ENCODE measurements around the gene CDK11B.

The CDK11B gene

DNA sequence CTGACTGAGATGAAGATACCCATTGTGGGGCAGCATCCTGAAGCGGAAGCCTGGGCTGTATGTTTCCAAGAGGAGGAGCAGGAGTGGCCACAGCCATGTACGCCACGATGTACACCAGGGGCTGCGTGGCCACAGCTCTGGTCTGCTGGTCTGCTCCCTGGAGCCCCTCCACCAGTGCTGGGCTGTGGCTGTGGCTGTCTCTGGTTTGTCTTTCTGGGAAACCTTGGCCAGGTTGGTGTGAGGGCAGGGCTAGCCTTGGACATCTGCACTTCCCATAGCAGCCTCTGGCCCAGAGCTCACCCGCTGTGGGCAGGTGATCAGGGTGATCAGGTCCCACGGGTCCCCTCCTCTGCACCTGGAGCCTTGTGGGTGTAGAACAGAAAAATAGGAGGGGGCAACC is 40.9 kb downstream of the CDK11B start:
- no peak for TF ChIP-seq CTCF (IDR thresholded peaks at IDR 0.05; ENCODE audit: extremely low read depth, insufficient read depth, missing control alignments)
- in situ Hi-C loops (cut with MboI; ENCODE audit: low pct_unique_long_range_greater_than_20kb, low sequenced_read_pairs, unreplicated experiment) = no loop called here
- DNase-seq (ENCODE audit: low spot score) = no peak

GRCh38 chr1:1617516-1617915 is 41.3 kb downstream of the CDK11B start:
- in situ Hi-C loops (cut with MboI; ENCODE audit: low pct_unique_long_range_greater_than_20kb, low sequenced_read_pairs, unreplicated experiment) = no loop called here
- TF ChIP-seq CTCF (IDR thresholded peaks at IDR 0.05; ENCODE audit: extremely low read depth, insufficient read depth, missing control alignments) = no peak
- DNase-seq (ENCODE audit: low spot score) = no peak

GRCh38 chr1:1616838-1617237 is 42.0 kb downstream of the CDK11B start:
- DNase-seq (ENCODE audit: low spot score) = no peak
- no peak for TF ChIP-seq CTCF (IDR thresholded peaks at IDR 0.05; ENCODE audit: extremely low read depth, insufficient read depth, missing control alignments)
- in situ Hi-C loops (cut with MboI; ENCODE audit: low pct_unique_long_range_greater_than_20kb, low sequenced_read_pairs, unreplicated experiment) = no loop called here

- in situ Hi-C loops (cut with MboI; ENCODE audit: low pct_unique_long_range_greater_than_20kb, low sequenced_read_pairs, unreplicated experiment) = no loop called here
- peak; percentile 86 for DNase-seq (ENCODE audit: low spot score)
- no peak for TF ChIP-seq CTCF (IDR thresholded peaks at IDR 0.05; ENCODE audit: extremely low read depth, insufficient read depth, missing control alignments)
Observed at GRCh38 chr1:1616045-1616790, 42.6 kb downstream of the CDK11B start.

DNA sequence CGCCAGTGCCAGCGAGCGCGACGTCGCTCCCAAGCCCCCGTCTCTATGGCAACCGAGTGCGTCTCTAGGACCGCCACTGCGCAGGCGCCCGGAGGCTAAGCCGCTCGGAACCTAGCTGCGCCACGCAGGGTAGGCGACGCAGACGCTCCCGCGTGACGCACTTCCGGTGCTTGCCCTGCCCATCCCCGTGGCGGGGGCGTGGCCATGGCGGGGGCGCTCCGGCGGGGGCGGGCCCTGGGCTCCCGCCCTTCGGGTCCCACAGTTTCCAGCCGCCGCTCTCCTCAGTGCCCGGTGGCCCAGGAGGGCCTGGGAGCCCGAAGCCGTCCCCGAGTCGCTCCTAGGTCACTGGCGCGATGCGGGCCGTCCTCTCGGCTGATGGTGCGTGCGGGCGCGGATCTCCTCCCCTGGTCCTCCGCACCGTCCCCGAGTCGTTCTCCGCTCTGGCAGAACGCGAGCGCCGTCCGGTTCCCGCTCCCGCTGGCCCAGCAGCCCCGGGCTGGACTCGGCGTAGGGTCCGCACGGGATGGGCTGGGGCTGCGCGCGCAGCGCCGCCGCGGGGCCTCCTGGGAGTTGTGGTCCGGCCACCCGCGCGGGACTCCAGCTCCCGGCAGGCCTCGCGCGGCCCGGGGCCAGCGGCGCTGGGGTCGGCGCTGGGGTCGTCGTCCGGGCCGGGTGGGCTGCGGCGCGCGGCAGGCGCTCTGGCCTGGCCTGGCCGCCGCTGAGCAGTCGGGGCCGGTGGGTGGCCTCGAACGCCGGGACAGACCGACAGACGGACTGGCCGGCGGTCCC is 43.4 kb downstream of the CDK11B start, which contains the start of gene MIB2:
Gene MIB2, plus strand, starts transcription at position 245 of the 789 bp plus-strand sequence. CDS start 7,953 bp downstream, outside the sequence.
- in situ Hi-C loops (cut with MboI; ENCODE audit: low pct_unique_long_range_greater_than_20kb, low sequenced_read_pairs, unreplicated experiment) = no loop called here
- TF ChIP-seq CTCF (IDR thresholded peaks at IDR 0.05; ENCODE audit: extremely low read depth, insufficient read depth, missing control alignments) = no peak
- peak; percentile 100 for DNase-seq (ENCODE audit: low spot score)

DNA sequence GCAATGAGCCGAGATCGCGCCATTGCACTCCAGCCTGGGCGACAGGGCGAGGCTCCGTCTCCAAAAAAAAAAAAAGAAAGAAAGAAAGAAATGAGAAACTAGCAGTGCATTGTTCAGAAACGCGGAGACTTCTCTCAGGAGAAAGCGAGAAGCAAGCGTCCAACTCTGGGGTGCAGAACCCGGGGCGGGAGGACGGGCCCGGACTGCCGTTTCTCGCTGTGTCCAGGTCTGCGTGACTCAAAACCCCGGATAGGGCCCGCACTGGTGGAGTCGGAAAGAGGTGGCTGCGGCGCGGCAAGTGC is 43.9 kb downstream of the CDK11B start:
- DNase-seq (ENCODE audit: low spot score) = no peak
- no peak for TF ChIP-seq CTCF (IDR thresholded peaks at IDR 0.05; ENCODE audit: extremely low read depth, insufficient read depth, missing control alignments)
- in situ Hi-C loops (cut with MboI; ENCODE audit: low pct_unique_long_range_greater_than_20kb, low sequenced_read_pairs, unreplicated experiment) = no loop called here
